AG10803 (cell line): Measurements from ENCODE around the gene RASA3.
"Not testable (repeated sequence)": the region's sequence is repeated elsewhere in the genome, so short reads cannot be mapped to it uniquely, and the experiment has no call there.

Source experiments
- DNase-seq: peaks from one replicate; pipeline ENCODE4 v3.0.0; 2010; ENCODE audit warnings: low read depth
- H3K4me3 ChIP-seq: 2 replicates; pipeline ENCODE4 v1.5.1; 2011; ENCODE audit warnings: mild to moderate bottlenecking, low read length, control low read depth
- CTCF ChIP-seq: conservative IDR thresholded peaks from 2 replicates; pipeline ENCODE4 v1.5.1; 2011; ENCODE audit warnings: mild to moderate bottlenecking, low read length, control low read depth, inconsistent platforms

The RASA3 gene

GRCh38 chr13:114132419-114133121, at the start of gene RASA3:
Gene RASA3 (minus strand): TSS chr13:114132623. CDS start chr13:114132489, 134 bp downstream.
- DNase-seq: peak; percentile 81
- H3K4me3 ChIP-seq: peak within 1 kb of the TSS; percentile 91
- no peak for TF ChIP-seq CTCF

GRCh38 chr13:114179087-114179658, 46.8 kb upstream of the RASA3 start, which contains the start of gene CFAP97D2:
Gene CFAP97D2 (plus strand): TSS chr13:114179257. CDS start chr13:114179331, 74 bp downstream.
- no peak for TF ChIP-seq CTCF
- H3K4me3 ChIP-seq: no peak within 1 kb of the TSS
- DNase-seq: no peak

GRCh38 chr13:114177245-114178010, 45.0 kb upstream of the RASA3 start:
- H3K4me3 ChIP-seq: no peak overlapping the region
- DNase-seq: no peak
- no peak for TF ChIP-seq CTCF

GRCh38 chr13:114176359-114176902, 44.0 kb upstream of the RASA3 start:
- not testable (repeated sequence) for DNase-seq, H3K4me3 ChIP-seq

- DNase-seq: no peak
- no peak for TF ChIP-seq CTCF
- no peak overlapping the region for H3K4me3 ChIP-seq
These were observed 42.1 kb upstream of the RASA3 start for GRCh38 chr13:114174529-114174961.

- no peak overlapping the region for H3K4me3 ChIP-seq
- peak; percentile 8 for DNase-seq
- no peak for TF ChIP-seq CTCF
These were observed 41.3 kb upstream of the RASA3 start for GRCh38 chr13:114173745-114174144.

- no peak for DNase-seq
- no peak overlapping the region for H3K4me3 ChIP-seq
- TF ChIP-seq CTCF: no peak
These were observed 40.8 kb upstream of the RASA3 start for GRCh38 chr13:114173272-114173671.
